ENCODE results near the gene SLC22A23.

SLC22A23 gene

DNA sequence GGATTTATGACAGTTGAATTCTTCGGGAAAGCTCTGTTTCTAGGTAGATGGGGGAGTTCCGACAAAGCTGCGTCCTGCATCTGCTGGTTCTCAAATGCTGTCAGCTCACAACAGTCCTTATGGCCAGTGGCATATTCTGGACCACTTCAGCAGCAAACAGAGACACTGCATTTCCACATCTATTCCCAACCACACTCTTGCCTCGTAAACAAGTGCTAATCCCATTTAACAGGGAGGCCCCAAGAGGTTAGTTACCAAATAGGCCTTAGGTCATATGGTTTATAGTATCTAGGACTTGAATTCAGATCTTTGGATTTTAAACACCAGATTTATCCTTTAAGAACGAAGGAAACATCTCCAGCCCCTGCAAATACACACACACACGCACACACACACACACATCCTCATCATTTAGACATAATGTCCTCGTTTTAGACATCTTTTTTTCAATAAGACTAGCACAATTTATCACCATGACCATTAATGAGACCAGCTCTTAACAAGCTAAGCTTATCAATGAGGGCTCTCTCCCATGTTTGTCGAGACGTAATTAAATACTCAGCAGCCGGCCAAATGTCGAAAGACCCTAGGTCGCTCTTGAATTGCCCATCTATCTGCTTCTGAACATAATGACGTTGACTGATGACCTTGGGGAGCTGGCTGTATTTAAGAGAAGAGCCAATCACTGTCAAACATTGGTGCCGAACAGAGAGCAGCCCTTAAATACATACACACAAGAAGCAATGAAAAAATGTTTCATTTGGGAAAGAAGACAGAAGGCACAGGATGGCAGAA, 113.6 kb downstream of the SLC22A23 start:
- no peaks in the 10 kb centered on the region for H3K27me3 ChIP-seq (ENCODE audit: insufficient read depth, poor library complexity, severe bottlenecking)
- TF ChIP-seq, protein P1, sequence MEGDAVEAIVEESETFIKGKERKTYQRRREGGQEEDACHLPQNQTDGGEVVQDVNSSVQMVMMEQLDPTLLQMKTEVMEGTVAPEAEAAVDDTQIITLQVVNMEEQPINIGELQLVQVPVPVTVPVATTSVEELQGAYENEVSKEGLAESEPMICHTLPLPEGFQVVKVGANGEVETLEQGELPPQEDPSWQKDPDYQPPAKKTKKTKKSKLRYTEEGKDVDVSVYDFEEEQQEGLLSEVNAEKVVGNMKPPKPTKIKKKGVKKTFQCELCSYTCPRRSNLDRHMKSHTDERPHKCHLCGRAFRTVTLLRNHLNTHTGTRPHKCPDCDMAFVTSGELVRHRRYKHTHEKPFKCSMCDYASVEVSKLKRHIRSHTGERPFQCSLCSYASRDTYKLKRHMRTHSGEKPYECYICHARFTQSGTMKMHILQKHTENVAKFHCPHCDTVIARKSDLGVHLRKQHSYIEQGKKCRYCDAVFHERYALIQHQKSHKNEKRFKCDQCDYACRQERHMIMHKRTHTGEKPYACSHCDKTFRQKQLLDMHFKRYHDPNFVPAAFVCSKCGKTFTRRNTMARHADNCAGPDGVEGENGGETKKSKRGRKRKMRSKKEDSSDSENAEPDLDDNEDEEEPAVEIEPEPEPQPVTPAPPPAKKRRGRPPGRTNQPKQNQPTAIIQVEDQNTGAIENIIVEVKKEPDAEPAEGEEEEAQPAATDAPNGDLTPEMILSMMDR (IDR thresholded peaks at IDR 0.05; ENCODE audit: poor library complexity, severe bottlenecking) = no peak
- no peak overlapping the region for H3K27ac ChIP-seq (ENCODE audit: poor library complexity, severe bottlenecking)
- ATAC-seq (ENCODE audit: low read depth) (no peak), DNase-seq (ENCODE audit: low spot score) (no peak)
- peaks cover 6% of the 10 kb centered on the region for H3K4me1 ChIP-seq (ENCODE audit: insufficient read depth, poor library complexity, severe bottlenecking)
- H3K4me3 ChIP-seq (ENCODE audit: severe bottlenecking) = no peak overlapping the region
- no peaks in the 10 kb centered on the region for H3K9me3 ChIP-seq (ENCODE audit: severe bottlenecking)
- H3K36me3 ChIP-seq (ENCODE audit: low read depth) = no peaks in the 10 kb centered on the region

DNA sequence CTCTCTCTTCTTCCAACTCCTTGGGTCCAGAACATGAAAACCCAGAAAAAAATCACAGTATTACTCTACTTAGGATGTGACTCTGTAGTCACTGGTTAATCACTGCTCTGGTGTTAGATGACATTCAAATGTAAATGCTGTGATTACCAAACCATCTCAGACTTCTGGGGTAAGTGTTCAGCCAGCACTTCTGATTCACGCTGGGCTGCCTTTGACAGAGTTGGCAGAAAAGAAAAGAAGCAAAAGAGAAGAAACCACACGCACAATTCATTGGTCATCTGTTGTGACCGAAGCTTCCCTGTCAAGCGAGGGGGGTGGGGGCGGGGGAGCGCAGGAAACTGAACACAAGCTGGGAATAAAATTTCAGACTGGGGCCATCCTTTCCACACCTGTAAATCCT, 115.4 kb downstream of the SLC22A23 start:
- Histone ChIP-seq H3K27me3 (ENCODE audit: insufficient read depth, poor library complexity, severe bottlenecking) (no peaks in the 10 kb centered on the region), H3K36me3 (ENCODE audit: low read depth) (no peaks in the 10 kb centered on the region), H3K4me3 (ENCODE audit: severe bottlenecking) (no peak overlapping the region), H3K4me1 (ENCODE audit: insufficient read depth, poor library complexity, severe bottlenecking) (peaks cover 6% of the 10 kb centered on the region), H3K9me3 (ENCODE audit: severe bottlenecking) (no peaks in the 10 kb centered on the region), H3K27ac (ENCODE audit: poor library complexity, severe bottlenecking) (no peak overlapping the region)
- DNase-seq (ENCODE audit: low spot score) (no peak), ATAC-seq (ENCODE audit: low read depth) (no peak)
- TF ChIP-seq, protein P1 (IDR thresholded peaks at IDR 0.05; ENCODE audit: poor library complexity, severe bottlenecking) = no peak

DNA sequence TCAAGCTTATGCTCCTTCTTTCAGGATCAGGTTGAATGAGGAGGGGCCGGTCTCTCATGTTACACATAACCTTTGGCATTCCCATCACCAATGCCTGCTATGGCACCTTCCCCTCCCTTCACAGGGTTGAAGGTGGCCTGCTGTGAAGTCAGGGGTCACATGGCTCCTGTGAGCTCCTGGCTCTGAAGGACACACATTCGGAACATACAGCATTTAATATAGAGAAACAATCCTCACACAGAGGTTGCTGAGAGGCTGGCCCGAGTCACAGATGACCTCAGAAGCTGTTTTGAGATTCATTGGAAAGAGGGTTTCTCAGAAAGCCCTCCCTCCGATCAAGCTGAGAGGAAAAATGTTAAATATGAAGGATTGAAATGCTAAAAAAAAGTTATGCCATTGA, 116.0 kb downstream of the SLC22A23 start:
- Histone ChIP-seq H3K9me3 (ENCODE audit: severe bottlenecking) (no peaks in the 10 kb centered on the region), H3K4me1 (ENCODE audit: insufficient read depth, poor library complexity, severe bottlenecking) (peaks cover 6% of the 10 kb centered on the region), H3K4me3 (ENCODE audit: severe bottlenecking) (no peak overlapping the region), H3K27ac (ENCODE audit: poor library complexity, severe bottlenecking) (no peak overlapping the region), H3K36me3 (ENCODE audit: low read depth) (no peaks in the 10 kb centered on the region), H3K27me3 (ENCODE audit: insufficient read depth, poor library complexity, severe bottlenecking) (no peaks in the 10 kb centered on the region)
- DNase-seq (ENCODE audit: low spot score) = no peak
- ATAC-seq (ENCODE audit: low read depth) = no peak
- TF ChIP-seq, protein P1 (IDR thresholded peaks at IDR 0.05; ENCODE audit: poor library complexity, severe bottlenecking) = no peak

DNA sequence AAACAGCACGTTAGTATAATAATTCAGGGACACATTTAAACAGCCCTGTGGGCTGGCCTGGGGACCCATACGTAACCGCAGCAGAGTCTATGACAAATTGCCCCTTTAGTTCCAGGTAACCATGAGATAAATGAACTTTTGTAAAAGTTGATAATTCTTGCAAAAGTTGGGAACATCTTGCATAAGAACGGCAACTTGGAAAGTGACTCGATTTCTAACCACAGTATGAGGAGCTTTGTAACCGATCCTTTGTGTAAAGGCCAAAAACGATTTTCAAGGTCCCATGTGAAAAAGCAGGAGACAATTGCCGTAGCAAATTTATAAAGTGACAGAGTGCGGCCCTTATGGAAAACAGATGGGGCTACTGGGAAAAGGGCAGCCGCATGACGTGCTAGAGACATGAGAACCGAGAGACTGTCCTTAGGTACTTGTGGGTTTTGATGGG, 116.5 kb downstream of the SLC22A23 start:
- TF ChIP-seq, protein P1 (IDR thresholded peaks at IDR 0.05; ENCODE audit: poor library complexity, severe bottlenecking) = no peak
- Histone ChIP-seq H3K36me3 (ENCODE audit: low read depth) (no peaks in the 10 kb centered on the region), H3K27me3 (ENCODE audit: insufficient read depth, poor library complexity, severe bottlenecking) (no peaks in the 10 kb centered on the region), H3K4me3 (ENCODE audit: severe bottlenecking) (no peak overlapping the region), H3K4me1 (ENCODE audit: insufficient read depth, poor library complexity, severe bottlenecking) (peaks cover 6% of the 10 kb centered on the region), H3K9me3 (ENCODE audit: severe bottlenecking) (no peaks in the 10 kb centered on the region), H3K27ac (ENCODE audit: poor library complexity, severe bottlenecking) (no peak overlapping the region)
- no peak for ATAC-seq (ENCODE audit: low read depth)
- DNase-seq (ENCODE audit: low spot score) = no peak

DNA sequence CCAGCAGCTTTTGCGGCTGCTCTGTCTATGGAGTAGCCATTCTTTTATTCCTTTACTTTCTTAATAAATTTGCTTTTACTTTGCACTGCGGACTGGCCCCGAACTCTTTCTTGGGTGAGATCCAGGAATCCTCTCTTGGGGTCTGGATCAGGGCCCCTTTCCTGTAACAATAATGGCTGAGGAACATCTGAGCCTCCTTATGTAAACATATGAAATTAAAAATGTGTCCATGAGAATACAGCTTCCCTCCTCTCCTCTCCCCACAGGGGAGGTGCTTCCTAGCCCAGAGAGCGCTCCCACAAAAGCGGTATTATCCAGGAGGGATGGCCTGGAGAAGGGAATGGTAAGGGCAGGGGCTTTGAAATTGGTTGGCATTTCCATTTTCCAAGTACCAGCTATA, 117.0 kb downstream of the SLC22A23 start:
- Histone ChIP-seq H3K4me1 (ENCODE audit: insufficient read depth, poor library complexity, severe bottlenecking) (peaks cover 6% of the 10 kb centered on the region), H3K27ac (ENCODE audit: poor library complexity, severe bottlenecking) (no peak overlapping the region), H3K36me3 (ENCODE audit: low read depth) (no peaks in the 10 kb centered on the region), H3K4me3 (ENCODE audit: severe bottlenecking) (no peak overlapping the region), H3K27me3 (ENCODE audit: insufficient read depth, poor library complexity, severe bottlenecking) (no peaks in the 10 kb centered on the region), H3K9me3 (ENCODE audit: severe bottlenecking) (no peaks in the 10 kb centered on the region)
- no peak for ATAC-seq (ENCODE audit: low read depth)
- no peak for DNase-seq (ENCODE audit: low spot score)
- TF ChIP-seq, protein P1 (IDR thresholded peaks at IDR 0.05; ENCODE audit: poor library complexity, severe bottlenecking) = no peak

Data from RWPE2 (cell line).